WTC11 (cell line): ENCODE results near the gene FOXP4. TPM values are rescaled to one million over a fixed set of nuclear protein-coding genes. Genes with fewer than 3 reads are reported as not detected.
A peak's percentile ranks its signal among the peaks of the same experiment; 100 is the strongest.

ENCODE experiments used
- CREB1 ChIP-seq: sonication (generic); formaldehyde crosslinking; IDR thresholded peaks from 2 replicates; pipeline ENCODE4 v1.8.0; 2023; ENCODE audit warnings: mild to moderate bottlenecking, missing genetic modification reagents
- ESRRA ChIP-seq: sonication (generic); formaldehyde crosslinking; IDR thresholded peaks from 2 replicates; pipeline ENCODE4 v1.8.1; 2022; ENCODE audit warnings: mild to moderate bottlenecking, missing genetic modification reagents, borderline replicate concordance
- ETV6 ChIP-seq: sonication (generic); formaldehyde crosslinking; IDR thresholded peaks from 2 replicates; pipeline ENCODE4 v1.8.1; 2022; ENCODE audit warnings: mild to moderate bottlenecking, missing genetic modification reagents
- FOXK1 ChIP-seq: sonication (generic); formaldehyde crosslinking; IDR thresholded peaks from 2 replicates; pipeline ENCODE4 v1.8.0; 2022; ENCODE audit warnings: mild to moderate bottlenecking, moderate library complexity, missing genetic modification reagents
- FOXP1 ChIP-seq: sonication (generic); formaldehyde crosslinking; IDR thresholded peaks from 2 replicates; pipeline ENCODE4 v1.8.0; 2022; ENCODE audit warnings: missing genetic modification reagents, mild to moderate bottlenecking, moderate library complexity, borderline replicate concordance
- GABPB1 ChIP-seq: sonication (generic); formaldehyde crosslinking; IDR thresholded peaks from 2 replicates; pipeline ENCODE4 v1.8.1; 2023; ENCODE audit warnings: mild to moderate bottlenecking, missing genetic modification reagents
- NFATC4 ChIP-seq: fragments of 250-450 bp; sonication (Bioruptor Pico); IDR thresholded peaks from 2 replicates; pipeline ENCODE4 v1.9.0; 2021; ENCODE audit warnings: mild to moderate bottlenecking
- NFYB ChIP-seq: sonication (generic); formaldehyde crosslinking; conservative IDR thresholded peaks from 2 replicates; pipeline ENCODE4 v1.8.0; 2022; ENCODE audit warnings: low read depth, missing genetic modification reagents
- SOX15 ChIP-seq: fragments of 250-450 bp; sonication (Bioruptor Pico); IDR thresholded peaks from 2 replicates; pipeline ENCODE4 v1.9.0; 2021; ENCODE audit warnings: mild to moderate bottlenecking
- SP1 ChIP-seq: sonication (generic); formaldehyde crosslinking; conservative IDR thresholded peaks from 2 replicates; pipeline ENCODE4 v1.8.1; 2022; ENCODE audit warnings: missing genetic modification reagents
- TP53 ChIP-seq: sonication (generic); formaldehyde crosslinking; IDR thresholded peaks from 2 replicates; pipeline ENCODE4 v1.8.1; 2023; ENCODE audit warnings: mild to moderate bottlenecking, missing genetic modification reagents
- ZNF121 ChIP-seq: sonication (generic); formaldehyde crosslinking; IDR thresholded peaks from 2 replicates; pipeline ENCODE4 v1.8.0; 2023; ENCODE audit warnings: missing genetic modification reagents
- ZNF219 ChIP-seq: sonication (generic); formaldehyde crosslinking; IDR thresholded peaks from 2 replicates; pipeline ENCODE4 v1.8.0; 2023; ENCODE audit warnings: missing genetic modification reagents, mild to moderate bottlenecking, borderline replicate concordance
- ZNF317 ChIP-seq: sonication (generic); formaldehyde crosslinking; IDR thresholded peaks from 2 replicates; pipeline ENCODE4 v1.8.1; 2023; ENCODE audit warnings: low read depth, mild to moderate bottlenecking, moderate library complexity, missing genetic modification reagents, borderline replicate concordance
- total RNA-seq: library from RNA; stranded (reverse); gene quantifications from 3 replicates; pipeline ENCODE4 v1.2.3, GENCODE V29; 2021
- TF ChIP-seq, protein P1 (sequence below): sonication (generic); formaldehyde crosslinking; IDR thresholded peaks from 2 replicates; pipeline ENCODE4 v1.8.1; 2023; ENCODE audit warnings: mild to moderate bottlenecking, missing genetic modification reagents, moderate library complexity
- TF ChIP-seq, protein P2 (sequence below): fragments of 250-450 bp; sonication (Bioruptor Pico); IDR thresholded peaks from 2 replicates; pipeline ENCODE4 v1.8.0; 2021; ENCODE audit warnings: mild to moderate bottlenecking
- TF ChIP-seq, protein P3 (sequence below): sonication (generic); formaldehyde crosslinking; IDR thresholded peaks from 2 replicates; pipeline ENCODE4 v1.8.0; 2023; ENCODE audit warnings: missing genetic modification reagents, mild to moderate bottlenecking, borderline replicate concordance
- TF ChIP-seq, protein P4 (sequence below): sonication (generic); formaldehyde crosslinking; IDR thresholded peaks from 2 replicates; pipeline ENCODE4 v1.8.0; 2023; ENCODE audit warnings: mild to moderate bottlenecking, missing genetic modification reagents
- TF ChIP-seq, protein P5 (sequence below): fragments of 250-450 bp; sonication (Bioruptor Pico); conservative IDR thresholded peaks from 2 replicates; pipeline ENCODE4 v1.9.0; 2021; ENCODE audit warnings: mild to moderate bottlenecking
- TF ChIP-seq, protein P6 (sequence below): sonication (generic); formaldehyde crosslinking; IDR thresholded peaks from 2 replicates; pipeline ENCODE4 v1.8.1; 2023; ENCODE audit warnings: mild to moderate bottlenecking, missing genetic modification reagents
- TF ChIP-seq, protein P7 (sequence below): fragments of 250-450 bp; sonication (Bioruptor Pico); IDR thresholded peaks from 2 replicates; pipeline ENCODE4 v1.9.0; 2021; ENCODE audit warnings: mild to moderate bottlenecking, borderline replicate concordance

Gene FOXP4
- total RNA-seq, 1 experiment from 2014 or later, result 36.6 TPM

DNA sequence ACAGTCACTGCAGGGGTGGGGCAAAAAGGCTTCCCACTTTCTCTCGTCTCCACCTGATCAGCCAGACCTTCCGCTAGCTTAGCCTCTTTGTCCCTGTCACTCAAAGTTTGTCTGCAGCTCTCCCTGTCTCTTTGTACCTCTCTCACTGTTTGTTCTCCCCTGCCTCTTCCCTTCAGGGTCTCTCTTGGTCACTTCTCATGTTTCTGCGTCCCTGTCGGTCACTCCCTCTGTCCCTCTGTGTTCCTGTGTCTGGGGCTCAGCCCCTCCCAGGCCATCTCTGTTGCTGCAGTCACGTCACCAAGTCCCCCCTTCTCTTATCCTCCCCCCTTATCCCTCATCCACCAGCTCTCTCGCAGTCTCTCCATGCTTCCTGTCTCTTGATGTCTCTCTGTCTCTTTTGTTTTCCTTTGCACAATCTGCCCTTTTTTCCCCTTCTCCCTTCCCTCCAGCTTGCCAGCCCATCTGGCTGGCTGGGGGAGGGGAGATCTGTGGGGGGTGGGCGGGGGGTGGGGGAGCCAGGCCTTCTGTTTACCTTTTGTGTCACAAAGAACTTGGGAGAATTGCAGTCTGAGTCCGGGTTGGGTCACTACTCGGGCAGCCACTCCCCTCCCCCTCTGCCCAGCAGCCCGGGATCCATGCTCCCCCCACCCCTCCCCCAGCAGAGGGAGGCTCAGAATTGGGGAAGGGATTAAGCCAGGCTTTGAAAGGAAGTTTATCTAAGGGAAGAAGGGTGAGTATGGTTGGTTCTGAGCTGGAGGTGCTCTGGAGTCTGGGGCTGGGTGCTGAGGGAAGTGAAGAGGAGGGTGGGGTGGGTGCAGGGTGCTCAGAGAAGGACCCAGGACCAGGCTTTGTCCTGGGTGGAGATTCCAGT is 32.3 kb downstream of the FOXP4 start (continued):
- TF ChIP-seq, protein P1, sequence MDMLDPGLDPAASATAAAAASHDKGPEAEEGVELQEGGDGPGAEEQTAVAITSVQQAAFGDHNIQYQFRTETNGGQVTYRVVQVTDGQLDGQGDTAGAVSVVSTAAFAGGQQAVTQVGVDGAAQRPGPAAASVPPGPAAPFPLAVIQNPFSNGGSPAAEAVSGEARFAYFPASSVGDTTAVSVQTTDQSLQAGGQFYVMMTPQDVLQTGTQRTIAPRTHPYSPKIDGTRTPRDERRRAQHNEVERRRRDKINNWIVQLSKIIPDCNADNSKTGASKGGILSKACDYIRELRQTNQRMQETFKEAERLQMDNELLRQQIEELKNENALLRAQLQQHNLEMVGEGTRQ (CRISPR knock-in tag), result 0 out of 2 replicates have a peak, but pooled peaks have one; percentile 14
- TF ChIP-seq NFATC4 (CRISPR knock-in tag), result no peak
- TF ChIP-seq FOXP1 (CRISPR knock-in tag), result no peak
- TF ChIP-seq FOXK1 (CRISPR knock-in tag), result peak; percentile 92
- TF ChIP-seq ZNF317, result no peak
- TF ChIP-seq SP1 (CRISPR knock-in tag), result peak; percentile 40
- no peak for TF ChIP-seq ESRRA (CRISPR knock-in tag)
- TF ChIP-seq, protein P2, sequence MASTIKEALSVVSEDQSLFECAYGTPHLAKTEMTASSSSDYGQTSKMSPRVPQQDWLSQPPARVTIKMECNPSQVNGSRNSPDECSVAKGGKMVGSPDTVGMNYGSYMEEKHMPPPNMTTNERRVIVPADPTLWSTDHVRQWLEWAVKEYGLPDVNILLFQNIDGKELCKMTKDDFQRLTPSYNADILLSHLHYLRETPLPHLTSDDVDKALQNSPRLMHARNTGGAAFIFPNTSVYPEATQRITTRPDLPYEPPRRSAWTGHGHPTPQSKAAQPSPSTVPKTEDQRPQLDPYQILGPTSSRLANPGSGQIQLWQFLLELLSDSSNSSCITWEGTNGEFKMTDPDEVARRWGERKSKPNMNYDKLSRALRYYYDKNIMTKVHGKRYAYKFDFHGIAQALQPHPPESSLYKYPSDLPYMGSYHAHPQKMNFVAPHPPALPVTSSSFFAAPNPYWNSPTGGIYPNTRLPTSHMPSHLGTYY (CRISPR knock-in tag), result no peak
- TF ChIP-seq, protein P3, sequence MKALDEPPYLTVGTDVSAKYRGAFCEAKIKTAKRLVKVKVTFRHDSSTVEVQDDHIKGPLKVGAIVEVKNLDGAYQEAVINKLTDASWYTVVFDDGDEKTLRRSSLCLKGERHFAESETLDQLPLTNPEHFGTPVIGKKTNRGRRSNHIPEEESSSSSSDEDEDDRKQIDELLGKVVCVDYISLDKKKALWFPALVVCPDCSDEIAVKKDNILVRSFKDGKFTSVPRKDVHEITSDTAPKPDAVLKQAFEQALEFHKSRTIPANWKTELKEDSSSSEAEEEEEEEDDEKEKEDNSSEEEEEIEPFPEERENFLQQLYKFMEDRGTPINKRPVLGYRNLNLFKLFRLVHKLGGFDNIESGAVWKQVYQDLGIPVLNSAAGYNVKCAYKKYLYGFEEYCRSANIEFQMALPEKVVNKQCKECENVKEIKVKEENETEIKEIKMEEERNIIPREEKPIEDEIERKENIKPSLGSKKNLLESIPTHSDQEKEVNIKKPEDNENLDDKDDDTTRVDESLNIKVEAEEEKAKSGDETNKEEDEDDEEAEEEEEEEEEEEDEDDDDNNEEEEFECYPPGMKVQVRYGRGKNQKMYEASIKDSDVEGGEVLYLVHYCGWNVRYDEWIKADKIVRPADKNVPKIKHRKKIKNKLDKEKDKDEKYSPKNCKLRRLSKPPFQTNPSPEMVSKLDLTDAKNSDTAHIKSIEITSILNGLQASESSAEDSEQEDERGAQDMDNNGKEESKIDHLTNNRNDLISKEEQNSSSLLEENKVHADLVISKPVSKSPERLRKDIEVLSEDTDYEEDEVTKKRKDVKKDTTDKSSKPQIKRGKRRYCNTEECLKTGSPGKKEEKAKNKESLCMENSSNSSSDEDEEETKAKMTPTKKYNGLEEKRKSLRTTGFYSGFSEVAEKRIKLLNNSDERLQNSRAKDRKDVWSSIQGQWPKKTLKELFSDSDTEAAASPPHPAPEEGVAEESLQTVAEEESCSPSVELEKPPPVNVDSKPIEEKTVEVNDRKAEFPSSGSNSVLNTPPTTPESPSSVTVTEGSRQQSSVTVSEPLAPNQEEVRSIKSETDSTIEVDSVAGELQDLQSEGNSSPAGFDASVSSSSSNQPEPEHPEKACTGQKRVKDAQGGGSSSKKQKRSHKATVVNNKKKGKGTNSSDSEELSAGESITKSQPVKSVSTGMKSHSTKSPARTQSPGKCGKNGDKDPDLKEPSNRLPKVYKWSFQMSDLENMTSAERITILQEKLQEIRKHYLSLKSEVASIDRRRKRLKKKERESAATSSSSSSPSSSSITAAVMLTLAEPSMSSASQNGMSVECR, result no peak
- TF ChIP-seq, protein P4, sequence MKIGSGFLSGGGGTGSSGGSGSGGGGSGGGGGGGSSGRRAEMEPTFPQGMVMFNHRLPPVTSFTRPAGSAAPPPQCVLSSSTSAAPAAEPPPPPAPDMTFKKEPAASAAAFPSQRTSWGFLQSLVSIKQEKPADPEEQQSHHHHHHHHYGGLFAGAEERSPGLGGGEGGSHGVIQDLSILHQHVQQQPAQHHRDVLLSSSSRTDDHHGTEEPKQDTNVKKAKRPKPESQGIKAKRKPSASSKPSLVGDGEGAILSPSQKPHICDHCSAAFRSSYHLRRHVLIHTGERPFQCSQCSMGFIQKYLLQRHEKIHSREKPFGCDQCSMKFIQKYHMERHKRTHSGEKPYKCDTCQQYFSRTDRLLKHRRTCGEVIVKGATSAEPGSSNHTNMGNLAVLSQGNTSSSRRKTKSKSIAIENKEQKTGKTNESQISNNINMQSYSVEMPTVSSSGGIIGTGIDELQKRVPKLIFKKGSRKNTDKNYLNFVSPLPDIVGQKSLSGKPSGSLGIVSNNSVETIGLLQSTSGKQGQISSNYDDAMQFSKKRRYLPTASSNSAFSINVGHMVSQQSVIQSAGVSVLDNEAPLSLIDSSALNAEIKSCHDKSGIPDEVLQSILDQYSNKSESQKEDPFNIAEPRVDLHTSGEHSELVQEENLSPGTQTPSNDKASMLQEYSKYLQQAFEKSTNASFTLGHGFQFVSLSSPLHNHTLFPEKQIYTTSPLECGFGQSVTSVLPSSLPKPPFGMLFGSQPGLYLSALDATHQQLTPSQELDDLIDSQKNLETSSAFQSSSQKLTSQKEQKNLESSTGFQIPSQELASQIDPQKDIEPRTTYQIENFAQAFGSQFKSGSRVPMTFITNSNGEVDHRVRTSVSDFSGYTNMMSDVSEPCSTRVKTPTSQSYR, result peak; percentile 78
- no peak for TF ChIP-seq NFYB (CRISPR knock-in tag)
- TF ChIP-seq TP53 (CRISPR knock-in tag), result no peak
- TF ChIP-seq, protein P5, sequence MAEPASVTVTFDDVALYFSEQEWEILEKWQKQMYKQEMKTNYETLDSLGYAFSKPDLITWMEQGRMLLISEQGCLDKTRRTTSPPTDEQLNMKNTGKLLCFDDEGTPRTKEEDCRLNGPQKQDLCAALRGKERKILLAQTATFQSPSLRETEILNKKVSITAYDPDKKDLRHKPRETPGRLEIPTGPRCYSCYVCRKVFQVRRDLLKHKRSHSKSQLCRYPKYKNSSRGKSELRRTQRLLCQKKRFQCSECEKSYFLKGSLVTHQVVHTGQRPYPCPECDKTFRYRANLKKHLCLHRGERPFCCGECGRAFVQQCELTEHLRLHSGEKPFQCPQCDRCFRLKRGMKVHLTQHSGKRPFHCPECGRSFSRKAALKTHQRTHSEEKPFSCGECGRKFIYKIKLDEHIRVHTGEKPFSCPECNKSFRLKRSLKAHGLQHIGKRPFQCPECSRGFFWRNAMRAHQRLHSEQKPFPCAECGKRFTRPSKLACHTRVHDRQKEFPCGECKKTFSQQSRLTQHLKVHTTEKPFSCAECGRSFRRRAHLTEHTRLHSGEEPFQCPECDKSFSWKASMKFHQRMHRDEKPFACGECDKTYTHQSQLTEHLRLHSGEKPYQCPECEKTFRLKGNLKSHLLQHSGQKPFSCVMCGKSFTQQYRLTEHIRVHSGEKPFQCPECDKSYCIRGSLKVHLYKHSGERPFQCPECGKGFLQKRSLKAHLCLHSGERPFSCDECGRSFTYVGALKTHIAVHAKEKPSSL (CRISPR knock-in tag), result no peak
- TF ChIP-seq, protein P6, sequence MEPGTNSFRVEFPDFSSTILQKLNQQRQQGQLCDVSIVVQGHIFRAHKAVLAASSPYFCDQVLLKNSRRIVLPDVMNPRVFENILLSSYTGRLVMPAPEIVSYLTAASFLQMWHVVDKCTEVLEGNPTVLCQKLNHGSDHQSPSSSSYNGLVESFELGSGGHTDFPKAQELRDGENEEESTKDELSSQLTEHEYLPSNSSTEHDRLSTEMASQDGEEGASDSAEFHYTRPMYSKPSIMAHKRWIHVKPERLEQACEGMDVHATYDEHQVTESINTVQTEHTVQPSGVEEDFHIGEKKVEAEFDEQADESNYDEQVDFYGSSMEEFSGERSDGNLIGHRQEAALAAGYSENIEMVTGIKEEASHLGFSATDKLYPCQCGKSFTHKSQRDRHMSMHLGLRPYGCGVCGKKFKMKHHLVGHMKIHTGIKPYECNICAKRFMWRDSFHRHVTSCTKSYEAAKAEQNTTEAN (CRISPR knock-in tag), result peak; percentile 47; the same call in 1 of the 2 replicates
- TF ChIP-seq GABPB1 (CRISPR knock-in tag), result peak; percentile 71
- no peak for TF ChIP-seq CREB1 (CRISPR knock-in tag)
- TF ChIP-seq SOX15 (CRISPR knock-in tag), result no peak
- no peak for TF ChIP-seq ZNF219 (CRISPR knock-in tag)
- TF ChIP-seq ZNF121 (CRISPR knock-in tag), result no peak
- TF ChIP-seq ETV6 (CRISPR knock-in tag), result 0 out of 2 replicates have a peak, but pooled peaks have one; percentile 13
- TF ChIP-seq, protein P7, sequence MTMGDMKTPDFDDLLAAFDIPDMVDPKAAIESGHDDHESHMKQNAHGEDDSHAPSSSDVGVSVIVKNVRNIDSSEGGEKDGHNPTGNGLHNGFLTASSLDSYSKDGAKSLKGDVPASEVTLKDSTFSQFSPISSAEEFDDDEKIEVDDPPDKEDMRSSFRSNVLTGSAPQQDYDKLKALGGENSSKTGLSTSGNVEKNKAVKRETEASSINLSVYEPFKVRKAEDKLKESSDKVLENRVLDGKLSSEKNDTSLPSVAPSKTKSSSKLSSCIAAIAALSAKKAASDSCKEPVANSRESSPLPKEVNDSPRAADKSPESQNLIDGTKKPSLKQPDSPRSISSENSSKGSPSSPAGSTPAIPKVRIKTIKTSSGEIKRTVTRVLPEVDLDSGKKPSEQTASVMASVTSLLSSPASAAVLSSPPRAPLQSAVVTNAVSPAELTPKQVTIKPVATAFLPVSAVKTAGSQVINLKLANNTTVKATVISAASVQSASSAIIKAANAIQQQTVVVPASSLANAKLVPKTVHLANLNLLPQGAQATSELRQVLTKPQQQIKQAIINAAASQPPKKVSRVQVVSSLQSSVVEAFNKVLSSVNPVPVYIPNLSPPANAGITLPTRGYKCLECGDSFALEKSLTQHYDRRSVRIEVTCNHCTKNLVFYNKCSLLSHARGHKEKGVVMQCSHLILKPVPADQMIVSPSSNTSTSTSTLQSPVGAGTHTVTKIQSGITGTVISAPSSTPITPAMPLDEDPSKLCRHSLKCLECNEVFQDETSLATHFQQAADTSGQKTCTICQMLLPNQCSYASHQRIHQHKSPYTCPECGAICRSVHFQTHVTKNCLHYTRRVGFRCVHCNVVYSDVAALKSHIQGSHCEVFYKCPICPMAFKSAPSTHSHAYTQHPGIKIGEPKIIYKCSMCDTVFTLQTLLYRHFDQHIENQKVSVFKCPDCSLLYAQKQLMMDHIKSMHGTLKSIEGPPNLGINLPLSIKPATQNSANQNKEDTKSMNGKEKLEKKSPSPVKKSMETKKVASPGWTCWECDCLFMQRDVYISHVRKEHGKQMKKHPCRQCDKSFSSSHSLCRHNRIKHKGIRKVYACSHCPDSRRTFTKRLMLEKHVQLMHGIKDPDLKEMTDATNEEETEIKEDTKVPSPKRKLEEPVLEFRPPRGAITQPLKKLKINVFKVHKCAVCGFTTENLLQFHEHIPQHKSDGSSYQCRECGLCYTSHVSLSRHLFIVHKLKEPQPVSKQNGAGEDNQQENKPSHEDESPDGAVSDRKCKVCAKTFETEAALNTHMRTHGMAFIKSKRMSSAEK (CRISPR knock-in tag), result no peak
